Pancreas (tissue), 10 donors: Measurements from ENCODE around the gene GABRG1. TPM values are rescaled to one million over a fixed set of nuclear protein-coding genes. Genes with fewer than 3 reads are reported as not detected.

Source experiments
- ATAC-seq, 4 donors: fragments of 200-7000 bp; cut with Tn5 transposase; one replicate each; pipeline versions ENCODE4 v1.8.0 to v1.9.1; 2020; ENCODE audit warnings: mild to moderate bottlenecking in 4 of 4, moderate library complexity in 4 of 4
- DNase-seq, 6 donors: peaks; one replicate each; pipeline ENCODE4 v3.0.0-alpha.2; 2020
- FAIRE-seq: peaks from 2 replicates; lab custom pipeline; 2012; peaks lifted over from hg19 to GRCh38; lab: Jason Lieb, UNC
- H3K27ac ChIP-seq, 4 donors: fragments of 200-600 bp; sonication (generic); 1 replicate in 3 of 4; 2 replicates in 1 of 4; pipeline versions ENCODE4 v1.5.0 to v1.8.0; 2020
- H3K27me3 ChIP-seq, 4 donors: fragments of 200-600 bp; one replicate each; pipeline ENCODE4 v1.8.0; 2021
- H3K36me3 ChIP-seq, 3 donors: fragments of 200-600 bp; sonication (generic) in 1 of 3; one replicate each; pipeline versions ENCODE4 v1.5.0 to v1.8.0; 2020 to 2021
- H3K4me1 ChIP-seq, 3 donors: fragments of 200-600 bp; one replicate each; pipeline ENCODE4 v1.8.0; 2021
- H3K4me3 ChIP-seq, 4 donors: fragments of 200-600 bp; sonication (generic) in 2 of 4; one replicate each; pipeline versions ENCODE4 v1.5.0 to v1.8.0; 2020 to 2021
- H3K9me3 ChIP-seq, 4 donors: fragments of 200-600 bp; one replicate each; pipeline ENCODE4 v1.8.0; 2021
- WGBS, 2 donors: extraction: QIAGEN DNeasy Blood & Tissue Kit; methylation state at CpG; one replicate each; pipeline ENCODE4 v1.1.7; 2013; 5-methylcytosine and 5-hydroxymethylcytosine counted together
- intact Hi-C, 3 donors: fragments of 100-400 bp; cut with DNase I; formaldehyde crosslinking; loops; one replicate each; pipeline versions ENCODE4 v1.11.1 to v1.14.2; 2022
- polyA plus RNA-seq, 2 donors: library from polyadenylated mRNA; stranded (reverse); fragments of 200-250 nt; gene quantifications; one replicate each; pipeline ENCODE4 v1.2.3, GENCODE V29; 2013
- total RNA-seq, 6 donors: library from RNA; stranded (reverse); fragmentation: NEBNext Ultra II Directional in 4 of 6; extraction: Animal tissue kit (Norgen Biotek cat#: 25700) in 4 of 6; gene quantifications; one replicate each; pipeline versions ENCODE4 v1.2.1 to v1.2.4, GENCODE V29; 2021 to 2023
- TF ChIP-seq, protein P1 (sequence below), 4 donors: fragments of 200-600 bp; sonication (generic) in 3 of 4; IDR thresholded peaks; one replicate each; pipeline versions ENCODE4 v1.5.0 to v1.8.0; 2021; ENCODE audit warnings: antibody characterized with exemption in 4 of 4
- donor health status: healthy with polysubstance abuse.
- donor health status: DM: no; HTN: no; CAD: no; lungs with moderate emphysema.
- donor health status: DM: no; HTN: no; CAD: no.
- donor health status: control.
- donor health status: control.
- donor health status: Bipolar disorder and iron deficiency.
- donor health status: DM: yes; HTN: yes; CAD: no.
- donor health status: DM: no; HTN: no; CAD: no.
- donor health status: DM: no; HTN: no; CAD: no.
- donor health status: DM: yes; HTN: yes; CAD: no.

Gene GABRG1
- total and polyA plus RNA-seq, 8 donors = under 0.01 to 0.03 TPM; not detected in 6

GRCh38 chr4:46081674-46082073, 42.2 kb downstream of the GABRG1 start:
- Histone ChIP-seq H3K4me3 (no peak overlapping the region), H3K27me3 (no peaks in the 10 kb centered on the region), H3K4me1 (no peaks in the 10 kb centered on the region), H3K36me3 (no peaks in the 10 kb centered on the region), H3K9me3 (no peaks in the 10 kb centered on the region), H3K27ac (no peak overlapping the region)
- no peak for FAIRE-seq
- WGBS, 2 donors = 37 to 43% methylated on average over 5 of the region's 5 CpGs
- intact Hi-C loops = no loop called here
- ATAC-seq = no peak
- DNase-seq = no peak
- TF ChIP-seq, protein P1, sequence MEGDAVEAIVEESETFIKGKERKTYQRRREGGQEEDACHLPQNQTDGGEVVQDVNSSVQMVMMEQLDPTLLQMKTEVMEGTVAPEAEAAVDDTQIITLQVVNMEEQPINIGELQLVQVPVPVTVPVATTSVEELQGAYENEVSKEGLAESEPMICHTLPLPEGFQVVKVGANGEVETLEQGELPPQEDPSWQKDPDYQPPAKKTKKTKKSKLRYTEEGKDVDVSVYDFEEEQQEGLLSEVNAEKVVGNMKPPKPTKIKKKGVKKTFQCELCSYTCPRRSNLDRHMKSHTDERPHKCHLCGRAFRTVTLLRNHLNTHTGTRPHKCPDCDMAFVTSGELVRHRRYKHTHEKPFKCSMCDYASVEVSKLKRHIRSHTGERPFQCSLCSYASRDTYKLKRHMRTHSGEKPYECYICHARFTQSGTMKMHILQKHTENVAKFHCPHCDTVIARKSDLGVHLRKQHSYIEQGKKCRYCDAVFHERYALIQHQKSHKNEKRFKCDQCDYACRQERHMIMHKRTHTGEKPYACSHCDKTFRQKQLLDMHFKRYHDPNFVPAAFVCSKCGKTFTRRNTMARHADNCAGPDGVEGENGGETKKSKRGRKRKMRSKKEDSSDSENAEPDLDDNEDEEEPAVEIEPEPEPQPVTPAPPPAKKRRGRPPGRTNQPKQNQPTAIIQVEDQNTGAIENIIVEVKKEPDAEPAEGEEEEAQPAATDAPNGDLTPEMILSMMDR (IDR thresholded peaks at IDR 0.05) = no peak

- Histone ChIP-seq H3K9me3 (no peaks in the 10 kb centered on the region), H3K27me3 (no peaks in the 10 kb centered on the region), H3K36me3 (no peaks in the 10 kb centered on the region), H3K27ac (no peak overlapping the region), H3K4me3 (no peak overlapping the region), H3K4me1 (no peaks in the 10 kb centered on the region)
- TF ChIP-seq, protein P1 (IDR thresholded peaks at IDR 0.05) = no peak
- DNase-seq = no peak
- intact Hi-C loops = no loop called here
- FAIRE-seq = no peak
- ATAC-seq = no peak
Observed at GRCh38 chr4:46081248-46081647, 42.6 kb downstream of the GABRG1 start.

GRCh38 chr4:46073778-46074177, 50.1 kb downstream of the GABRG1 start:
- DNase-seq = no peak
- Histone ChIP-seq H3K27ac (no peak overlapping the region), H3K4me3 (no peak overlapping the region), H3K36me3 (no peaks in the 10 kb centered on the region), H3K9me3 (no peaks in the 10 kb centered on the region), H3K4me1 (no peaks in the 10 kb centered on the region), H3K27me3 (no peaks in the 10 kb centered on the region)
- ATAC-seq = no peak
- TF ChIP-seq, protein P1 (IDR thresholded peaks at IDR 0.05) = no peak
- intact Hi-C loops = no loop called here
- FAIRE-seq = no peak

- no peak for FAIRE-seq
- WGBS, 2 donors = 52 to 64% methylated on average over 2 of the region's 2 CpGs
- no peaks in the 10 kb centered on the region for H3K4me1 ChIP-seq
- H3K36me3 ChIP-seq = no peaks in the 10 kb centered on the region
- no peaks in the 10 kb centered on the region for H3K27me3 ChIP-seq
- H3K9me3 ChIP-seq = no peaks in the 10 kb centered on the region
- DNase-seq = no peak
- TF ChIP-seq, protein P1 (IDR thresholded peaks at IDR 0.05) = no peak
- no peak for ATAC-seq
- intact Hi-C loops = no loop called here
- no peak overlapping the region for H3K4me3 ChIP-seq
- H3K27ac ChIP-seq = no peak overlapping the region
Observed at GRCh38 chr4:46051392-46051791, 72.5 kb downstream of the GABRG1 start.

- ATAC-seq (no peak), DNase-seq (no peak), FAIRE-seq (no peak)
- WGBS, 2 donors = 28 to 50% methylated on average over 1 of the region's 1 CpG
- no peaks in the 10 kb centered on the region for H3K9me3 ChIP-seq
- H3K27ac ChIP-seq = no peak overlapping the region
- no peaks in the 10 kb centered on the region for H3K27me3 ChIP-seq
- H3K36me3 ChIP-seq = no peaks in the 10 kb centered on the region
- intact Hi-C loops = no loop called here
- H3K4me1 ChIP-seq = no peaks in the 10 kb centered on the region
- TF ChIP-seq, protein P1 (IDR thresholded peaks at IDR 0.05) = no peak
- no peak overlapping the region for H3K4me3 ChIP-seq
Observed at GRCh38 chr4:46032056-46032455, 91.8 kb downstream of the GABRG1 start.
